ENCODE results near the gene ELFN1.

GRCh38 chr7:1746491-1746975 lies 76.5 kb downstream of the ELFN1 start:
- TF ChIP-seq IRF3 (IDR thresholded peaks at IDR 0.05), result no peak
- no peak for TF ChIP-seq CTCF (IDR thresholded peaks at IDR 0.05 in 2 of 3, conservative IDR thresholded peaks at IDR 0.05 in 1 of 3; ENCODE audit: control insufficient read depth in 2 of 3, extremely low read depth in 1 of 3, insufficient read depth in 1 of 3, low read depth in 3 of 3, low read length in 3 of 3)
- TF ChIP-seq YY1 (IDR thresholded peaks at IDR 0.05; ENCODE audit: low read depth, low read length), result no peak
- TF ChIP-seq ATF7 (IDR thresholded peaks at IDR 0.05; ENCODE audit: low read depth), result no peak
- no peak for TF ChIP-seq POLR2AphosphoS5 (IDR thresholded peaks at IDR 0.05; ENCODE audit: low read length)
- TF ChIP-seq RUNX3 (IDR thresholded peaks at IDR 0.05; ENCODE audit: low read length), result no peak

All from GM12878 (cell line).